ENCODE results near the gene RB1.

RB1 gene

GRCh38 chr13:48456546-48456945 is 153.0 kb downstream of the RB1 start:
- ChIA-PET CTCF (no interaction called here), POLR2A (no interaction called here)
- TF ChIP-seq CTCF (IDR thresholded peaks at IDR 0.05; ENCODE audit: control extremely low read depth, extremely low read depth, low read depth, missing control alignments): no peak
- DNase-seq (ENCODE audit: extremely low spot score): no peak

GRCh38 chr13:48457578-48458242 is 154.2 kb downstream of the RB1 start:
- TF ChIP-seq CTCF (IDR thresholded peaks at IDR 0.05; ENCODE audit: control extremely low read depth, extremely low read depth, low read depth, missing control alignments): no peak
- POLR2A ChIA-PET: interaction anchor here (0.5 kb wide), 1 partner anchor 1477 kb away, joined by 4 read pairs; no protein-coding TSS in a partner anchor
- DNase-seq (ENCODE audit: extremely low spot score): no peak
- CTCF ChIA-PET: interaction anchor here (0.7 to 1.6 kb wide), 2 partner anchors 21 to 76 kb away, joined by 4 read pairs; no protein-coding TSS in a partner anchor

- no peak for TF ChIP-seq CTCF (IDR thresholded peaks at IDR 0.05; ENCODE audit: control extremely low read depth, extremely low read depth, low read depth, missing control alignments)
- POLR2A ChIA-PET: no interaction called here
- DNase-seq (ENCODE audit: extremely low spot score): no peak
- CTCF ChIA-PET: interaction anchor here (0.8 kb wide), 1 partner anchor 42 kb away, joined by 3 read pairs; no protein-coding TSS in a partner anchor
Measured at GRCh38 chr13:48475230-48475629, 171.7 kb downstream of the RB1 start.

- no peak for DNase-seq (ENCODE audit: extremely low spot score)
- no peak for TF ChIP-seq CTCF (IDR thresholded peaks at IDR 0.05; ENCODE audit: control extremely low read depth, extremely low read depth, low read depth, missing control alignments)
- POLR2A ChIA-PET: no interaction called here
- CTCF ChIA-PET: interaction anchor here (0.8 kb wide), 1 partner anchor 41 kb away, joined by 3 read pairs; no protein-coding TSS in a partner anchor
Measured at GRCh38 chr13:48476215-48476614, 172.7 kb downstream of the RB1 start.

- POLR2A ChIA-PET: no interaction called here
- DNase-seq (ENCODE audit: extremely low spot score): no peak
- no peak for TF ChIP-seq CTCF (IDR thresholded peaks at IDR 0.05; ENCODE audit: control extremely low read depth, extremely low read depth, low read depth, missing control alignments)
- CTCF ChIA-PET: no interaction called here
Measured at GRCh38 chr13:48476686-48477085, 173.1 kb downstream of the RB1 start.

GRCh38 chr13:48477191-48477855 is 173.8 kb downstream of the RB1 start:
- TF ChIP-seq CTCF (IDR thresholded peaks at IDR 0.05; ENCODE audit: control extremely low read depth, extremely low read depth, low read depth, missing control alignments): no peak
- CTCF ChIA-PET: no interaction called here
- DNase-seq (ENCODE audit: extremely low spot score): no peak
- POLR2A ChIA-PET: no interaction called here
